H9 (cell line): ENCODE results near the gene TH. TPM values are rescaled to one million over a fixed set of nuclear protein-coding genes. Genes with fewer than 3 reads are reported as not detected.

Experiments used
- DNase-seq: peaks from one replicate; pipeline ENCODE4 v3.0.0-alpha.2; 2017
- H2AFZ ChIP-seq: one replicate; pipeline ENCODE4 v1.6.1; 2013; ENCODE audit warnings: mild to moderate bottlenecking, low read length, control low read depth, moderate library complexity
- H2AK5ac ChIP-seq: 2 replicates; pipeline ENCODE4 v1.6.1; 2013; ENCODE audit warnings: low read length, control low read depth, mixed read lengths; ENCODE audit not compliant: insufficient read length
- H2BK120ac ChIP-seq: one replicate; pipeline ENCODE4 v1.6.1; 2013; ENCODE audit warnings: low read depth, mild to moderate bottlenecking, low read length, control low read depth, inconsistent platforms; ENCODE audit not compliant: poor library complexity, severe bottlenecking
- H2BK12ac ChIP-seq: 2 replicates; pipeline ENCODE4 v1.6.1; 2013; ENCODE audit warnings: low read length, control low read depth, mixed read lengths, low read depth; ENCODE audit not compliant: insufficient read length
- H2BK15ac ChIP-seq: 2 replicates; pipeline ENCODE4 v1.6.1; 2013; ENCODE audit warnings: low read depth, low read length, control low read depth
- H2BK20ac ChIP-seq: one replicate; pipeline ENCODE4 v1.6.1; 2013; ENCODE audit warnings: low read depth, mild to moderate bottlenecking, low read length, control low read depth, inconsistent platforms; ENCODE audit not compliant: poor library complexity, severe bottlenecking
- H2BK5ac ChIP-seq: 2 replicates; pipeline ENCODE4 v1.6.1; 2013; ENCODE audit warnings: low read length, control low read depth, mixed read lengths; ENCODE audit not compliant: insufficient read length
- H3K14ac ChIP-seq: 2 replicates; pipeline ENCODE4 v1.6.1; 2013; ENCODE audit warnings: low read length, control low read depth; ENCODE audit not compliant: insufficient read depth
- H3K18ac ChIP-seq: 2 replicates; pipeline ENCODE4 v1.6.1; 2013; ENCODE audit warnings: low read depth, mild to moderate bottlenecking, mixed read lengths, low read length, control low read depth; ENCODE audit not compliant: insufficient read length
- H3K23ac ChIP-seq: 2 replicates; pipeline ENCODE4 v1.6.1; 2013; ENCODE audit warnings: low read length, control low read depth, mixed read lengths, low read depth; ENCODE audit not compliant: insufficient read length
- H3K23me2 ChIP-seq: 2 replicates; pipeline ENCODE4 v1.6.1; 2013; ENCODE audit warnings: low read depth, mild to moderate bottlenecking, mixed read lengths, low read length, control low read depth; ENCODE audit not compliant: insufficient read length, poor library complexity, severe bottlenecking
- H3K27ac ChIP-seq: 2 replicates; pipeline ENCODE4 v1.5.1; 2013; ENCODE audit warnings: low read length, control low read depth, mixed read lengths, low read depth; ENCODE audit not compliant: insufficient read length
- H3K27me3 ChIP-seq: 2 replicates; pipeline ENCODE4 v1.6.1; 2013; ENCODE audit warnings: low read length, control low read depth, inconsistent platforms; ENCODE audit not compliant: insufficient read depth
- H3K4ac ChIP-seq: 2 replicates; pipeline ENCODE4 v1.6.1; 2013; ENCODE audit warnings: low read depth, mild to moderate bottlenecking, control low read depth, inconsistent platforms, low read length, moderate library complexity
- H3K4me1 ChIP-seq: 2 replicates; pipeline ENCODE4 v1.6.1; 2013; ENCODE audit warnings: low read length, control low read depth, inconsistent platforms; ENCODE audit not compliant: insufficient read depth
- H3K4me2 ChIP-seq: 2 replicates; pipeline ENCODE4 v1.6.1; 2013; ENCODE audit warnings: low read length, control low read depth, mixed read lengths; ENCODE audit not compliant: insufficient read length, insufficient read depth
- H3K56ac ChIP-seq: 2 replicates; pipeline ENCODE4 v1.6.1; 2013; ENCODE audit warnings: low read depth, mild to moderate bottlenecking, mixed read lengths, low read length, control low read depth; ENCODE audit not compliant: insufficient read length
- H3K79me1 ChIP-seq: 2 replicates; pipeline ENCODE4 v1.6.1; 2013; ENCODE audit warnings: low read depth, mild to moderate bottlenecking, moderate library complexity, low read length, control low read depth, inconsistent platforms; ENCODE audit not compliant: insufficient read depth, poor library complexity, severe bottlenecking
- H3K79me2 ChIP-seq: 2 replicates; pipeline ENCODE4 v1.6.1; 2013; ENCODE audit warnings: low read length, control low read depth, inconsistent platforms; ENCODE audit not compliant: insufficient read depth
- H3K9ac ChIP-seq: 2 replicates; pipeline ENCODE4 v1.6.1; 2013; ENCODE audit warnings: low read length, control low read depth, mixed read lengths; ENCODE audit not compliant: insufficient read length; ENCODE audit errors: extremely low read depth
- H3K9me3 ChIP-seq: one replicate; pipeline ENCODE4 v1.6.1; 2013; ENCODE audit warnings: low read depth, low read length, inconsistent platforms; ENCODE audit not compliant: control insufficient read depth
- H3T11ph ChIP-seq: one replicate; pipeline ENCODE4 v1.6.1; 2013; ENCODE audit warnings: mild to moderate bottlenecking, low read length, control low read depth, inconsistent platforms
- H4K20me1 ChIP-seq: one replicate; pipeline ENCODE4 v1.6.1; 2013; ENCODE audit not compliant: control insufficient read depth, insufficient read length, insufficient read depth
- H4K5ac ChIP-seq: 2 replicates; pipeline ENCODE4 v1.6.1; 2013; ENCODE audit warnings: low read depth, mild to moderate bottlenecking, mixed read lengths, low read length, control low read depth; ENCODE audit not compliant: insufficient read length
- H4K8ac ChIP-seq: replicated peaks from 2 replicates; pipeline ENCODE4 v1.6.1; 2013; ENCODE audit warnings: low read length, control low read depth, mixed read lengths, low read depth; ENCODE audit not compliant: insufficient read length
- H4K91ac ChIP-seq: 2 replicates; pipeline ENCODE4 v1.6.1; 2013; ENCODE audit warnings: low read depth, mild to moderate bottlenecking, moderate library complexity, mixed read lengths, low read length, control low read depth; ENCODE audit not compliant: insufficient read length
- H3K27ac Mint-ChIP-seq, 3 experiments: 2 replicates in 2 of 3; 3 replicates in 1 of 3; pipeline ENCODE4 v1.8.0; 2020 to 2021; ENCODE audit warnings: mixed read lengths in 3 of 3, mild to moderate bottlenecking in 1 of 3, moderate library complexity in 1 of 3
- H3K27me3 Mint-ChIP-seq: 2 replicates; pipeline ENCODE4 v1.8.0; 2021; ENCODE audit warnings: low read depth, mild to moderate bottlenecking, moderate library complexity, mixed read lengths
- H3K36me3 Mint-ChIP-seq, 3 experiments: 2 replicates in 2 of 3; 3 replicates in 1 of 3; pipeline ENCODE4 v1.8.0; 2020 to 2021; ENCODE audit warnings: low read depth in 3 of 3, mixed read lengths in 3 of 3; ENCODE audit not compliant: insufficient read depth in 1 of 3
- H3K4me1 Mint-ChIP-seq, 2 experiments: 2 replicates each; pipeline ENCODE4 v1.8.0; 2020; ENCODE audit warnings: mixed read lengths in 2 of 2
- H3K4me3 Mint-ChIP-seq, 2 experiments: 2 replicates in 1 of 2; 3 replicates in 1 of 2; pipeline ENCODE4 v1.8.0; 2020 to 2021; ENCODE audit warnings: mild to moderate bottlenecking in 2 of 2, mixed read lengths in 2 of 2, moderate library complexity in 1 of 2
- H3K9me3 Mint-ChIP-seq, 2 experiments: 2 replicates in 1 of 2; 3 replicates in 1 of 2; pipeline ENCODE4 v1.8.0; 2020; ENCODE audit warnings: mild to moderate bottlenecking in 2 of 2, mixed read lengths in 2 of 2, moderate library complexity in 1 of 2
- WGBS: extraction: QIAGEN DNeasy Blood & Tissue Kit; methylation state at CpG from one replicate; pipeline ENCODE4 v1.1.7; 2013; ENCODE audit warnings: missing lambda C conversion rate, low lambda C conversion rate, mixed read lengths; ENCODE audit not compliant: insufficient read length; ENCODE audit errors: extremely low coverage; 5-methylcytosine and 5-hydroxymethylcytosine counted together
- total RNA-seq: library from RNA; stranded (reverse); gene quantifications from 2 replicates; pipeline ENCODE4 v1.2.1, GENCODE V29; 2021
- TF ChIP-seq, protein P1 (sequence below): fragments of 200-600 bp; sonication (generic); conservative IDR thresholded peaks from 3 replicates; pipeline ENCODE4 v1.8.0; 2021; ENCODE audit warnings: antibody characterized with exemption, mild to moderate bottlenecking

The TH gene
- total RNA-seq, 1 experiment from 2014 or later: not detected

DNA sequence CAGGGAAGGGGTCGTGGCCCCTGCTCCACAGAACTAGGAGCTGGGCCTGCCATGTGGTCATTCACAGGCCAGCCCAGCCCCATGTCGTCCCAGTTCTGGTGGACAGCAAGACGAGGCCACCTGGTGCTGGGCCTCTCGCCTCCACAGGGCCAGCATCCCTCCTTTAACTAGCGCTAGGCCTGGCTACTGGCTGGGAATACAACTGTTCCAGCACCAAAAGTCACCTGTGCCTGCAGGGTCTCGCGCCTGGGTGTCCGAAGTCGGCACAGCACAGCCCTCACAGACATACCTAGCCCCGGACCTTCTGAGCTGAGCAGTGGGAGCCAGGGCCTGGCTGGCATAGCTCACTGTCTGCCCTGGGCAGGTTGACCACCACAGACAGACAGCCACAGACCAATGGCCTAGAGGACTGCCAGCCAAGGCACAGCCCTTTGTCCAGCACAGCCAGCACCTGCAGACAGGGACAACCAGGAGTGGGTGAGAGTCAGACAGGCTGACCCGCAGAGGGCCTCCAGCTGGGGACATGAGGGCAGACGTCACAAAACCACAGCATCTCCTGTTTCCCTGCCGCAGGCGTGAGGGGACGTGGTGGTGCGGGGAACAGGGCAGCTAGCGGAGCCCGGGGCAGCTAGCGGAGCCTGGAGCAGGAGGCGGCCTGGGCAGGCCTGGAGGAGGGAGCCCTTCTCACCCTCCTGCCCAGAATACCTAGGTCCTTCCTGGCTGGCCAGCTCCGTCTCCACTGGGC, 27.2 kb upstream of the TH start:
- Histone ChIP-seq H3K79me2 (no peaks in the 10 kb centered on the region), H2BK5ac (no peak overlapping the region), H3K14ac (no peak overlapping the region; the same call in 1 of the 2 replicates), H3K9ac (no peak overlapping the region), H4K91ac (no peak overlapping the region), H2BK20ac (no peak overlapping the region), H2AK5ac (no peak overlapping the region), H3K56ac (no peak overlapping the region), H2BK12ac (no peak overlapping the region), H3K23ac (no peak overlapping the region), H3K79me1 (no peaks in the 10 kb centered on the region), H3K27me3 (no peaks in the 10 kb centered on the region), H2BK15ac (no peak overlapping the region), H3K27ac (no peak overlapping the region), H4K20me1 (no peaks in the 10 kb centered on the region), H3K9me3 (no peaks in the 10 kb centered on the region), H4K8ac (no peak overlapping the region), H2BK120ac (no peak overlapping the region), H3K23me2 (no peaks in the 10 kb centered on the region), H4K5ac (no peak overlapping the region), H3K4ac (no peak overlapping the region), H2AFZ (no peak overlapping the region), H3K18ac (no peak overlapping the region), H3K4me2 (no peak overlapping the region), H3T11ph (no peak overlapping the region), H3K4me1 (no peaks in the 10 kb centered on the region)
- Mint-ChIP-seq H3K27me3 (peaks cover 34% of the 10 kb centered on the region), H3K4me1 (no peaks in the 10 kb centered on the region; a peak in 1 of 4 replicates), H3K4me3 (no peak overlapping the region), H3K27ac (no peak overlapping the region), H3K9me3 (no peaks in the 10 kb centered on the region), H3K36me3 (no peaks in the 10 kb centered on the region)
- no CpG with 5 or more reads among the region's 21 CpGs for WGBS
- TF ChIP-seq, protein P1, sequence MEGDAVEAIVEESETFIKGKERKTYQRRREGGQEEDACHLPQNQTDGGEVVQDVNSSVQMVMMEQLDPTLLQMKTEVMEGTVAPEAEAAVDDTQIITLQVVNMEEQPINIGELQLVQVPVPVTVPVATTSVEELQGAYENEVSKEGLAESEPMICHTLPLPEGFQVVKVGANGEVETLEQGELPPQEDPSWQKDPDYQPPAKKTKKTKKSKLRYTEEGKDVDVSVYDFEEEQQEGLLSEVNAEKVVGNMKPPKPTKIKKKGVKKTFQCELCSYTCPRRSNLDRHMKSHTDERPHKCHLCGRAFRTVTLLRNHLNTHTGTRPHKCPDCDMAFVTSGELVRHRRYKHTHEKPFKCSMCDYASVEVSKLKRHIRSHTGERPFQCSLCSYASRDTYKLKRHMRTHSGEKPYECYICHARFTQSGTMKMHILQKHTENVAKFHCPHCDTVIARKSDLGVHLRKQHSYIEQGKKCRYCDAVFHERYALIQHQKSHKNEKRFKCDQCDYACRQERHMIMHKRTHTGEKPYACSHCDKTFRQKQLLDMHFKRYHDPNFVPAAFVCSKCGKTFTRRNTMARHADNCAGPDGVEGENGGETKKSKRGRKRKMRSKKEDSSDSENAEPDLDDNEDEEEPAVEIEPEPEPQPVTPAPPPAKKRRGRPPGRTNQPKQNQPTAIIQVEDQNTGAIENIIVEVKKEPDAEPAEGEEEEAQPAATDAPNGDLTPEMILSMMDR: no peak
- no peak for DNase-seq
